NCI-H187 treated with DMSO at 0.1 percent for 48 hours (cell line): ENCODE measurements around the gene NWD2.
"Not testable (repeated sequence)": the region's sequence is repeated elsewhere in the genome, so short reads cannot be mapped to it uniquely, and the experiment has no call there.

Experiments
- DNase-seq: peaks from one replicate; lab custom pipeline; 2025; lab: John Stamatoyannopoulos, UW

NWD2 gene

GRCh38 chr4:37244583-37245390 lies at the start of gene NWD2:
Gene NWD2, plus strand, starts transcription at chr4:37244743. Its CDS starts 325 bp downstream, at chr4:37245068.
- DNase-seq = no peak

- no peak for DNase-seq
Measured at GRCh38 chr4:37197899-37198298, 46.6 kb upstream of the NWD2 start.

GRCh38 chr4:37204740-37205139 lies 39.8 kb upstream of the NWD2 start:
- DNase-seq = not testable (repeated sequence)

GRCh38 chr4:37216209-37216608 lies 28.3 kb upstream of the NWD2 start:
- DNase-seq = no peak

- DNase-seq = no peak
Measured at GRCh38 chr4:37219242-37219641, 25.3 kb upstream of the NWD2 start.

GRCh38 chr4:37219990-37220389 lies 24.6 kb upstream of the NWD2 start:
- DNase-seq = no peak

- no peak for DNase-seq
Measured at GRCh38 chr4:37220685-37221084, 23.9 kb upstream of the NWD2 start.

- DNase-seq = no peak
Measured at GRCh38 chr4:37223732-37224131, 20.8 kb upstream of the NWD2 start.

- DNase-seq = no peak
Measured at GRCh38 chr4:37224854-37225253, 19.7 kb upstream of the NWD2 start.

GRCh38 chr4:37225778-37226177 lies 18.8 kb upstream of the NWD2 start:
- DNase-seq = no peak

GRCh38 chr4:37232315-37232714 lies 12.2 kb upstream of the NWD2 start:
- no peak for DNase-seq

GRCh38 chr4:37236165-37236564 lies 8.4 kb upstream of the NWD2 start:
- DNase-seq = no peak

GRCh38 chr4:37241647-37242046 lies 2.9 kb upstream of the NWD2 start:
- DNase-seq = no peak

- DNase-seq = no peak
Measured at GRCh38 chr4:37243051-37243450, 1.5 kb upstream of the NWD2 start.

GRCh38 chr4:37243722-37244582 lies 591 bp upstream of the NWD2 start:
- no peak for DNase-seq

- DNase-seq = no peak
Measured at GRCh38 chr4:37245391-37245954, 930 bp downstream of the NWD2 start.

GRCh38 chr4:37246891-37247290 lies 2.3 kb downstream of the NWD2 start:
- DNase-seq = no peak

GRCh38 chr4:37258221-37258620 lies 13.7 kb downstream of the NWD2 start:
- no peak for DNase-seq

GRCh38 chr4:37268319-37268718 lies 23.8 kb downstream of the NWD2 start:
- no peak for DNase-seq

- DNase-seq = no peak
Measured at GRCh38 chr4:37279121-37279520, 34.6 kb downstream of the NWD2 start.

GRCh38 chr4:37279894-37280592 lies 35.5 kb downstream of the NWD2 start:
- no peak for DNase-seq

GRCh38 chr4:37299468-37299867 lies 54.9 kb downstream of the NWD2 start:
- no peak for DNase-seq
